ENCODE data around the gene STAT5B.
"Not testable (repeated sequence)": the region's sequence is repeated elsewhere in the genome, so short reads cannot be mapped to it uniquely, and the experiment has no call there.

The STAT5B gene

GRCh38 chr17:42225646-42226045 is 50.5 kb downstream of the STAT5B start:
- no peak for DNase-seq

- DNase-seq = no peak
Observed at GRCh38 chr17:42224651-42225050, 51.5 kb downstream of the STAT5B start.

GRCh38 chr17:42221886-42222745 is 54.1 kb downstream of the STAT5B start:
- peak; percentile 67 for DNase-seq

GRCh38 chr17:42219280-42219679 is 56.9 kb downstream of the STAT5B start:
- not testable (repeated sequence) for DNase-seq

- DNase-seq = no peak
Observed at GRCh38 chr17:42214156-42214555, 62.0 kb downstream of the STAT5B start.

- no peak for DNase-seq
Observed at GRCh38 chr17:42212382-42212781, 63.8 kb downstream of the STAT5B start.

- not testable (repeated sequence) for DNase-seq
Observed at GRCh38 chr17:42211921-42212341, 64.3 kb downstream of the STAT5B start.

- no peak for DNase-seq
Observed at GRCh38 chr17:42210046-42210445, 66.1 kb downstream of the STAT5B start.

GRCh38 chr17:42206153-42206612 is 70.0 kb downstream of the STAT5B start:
- peak; percentile 87 for DNase-seq

GRCh38 chr17:42203354-42203753 is 72.8 kb downstream of the STAT5B start:
- DNase-seq = no peak

- no peak for DNase-seq
Observed at GRCh38 chr17:42202696-42203095, 73.5 kb downstream of the STAT5B start.

GRCh38 chr17:42202159-42202558 is 74.0 kb downstream of the STAT5B start:
- no peak for DNase-seq

- no peak for DNase-seq
Observed at GRCh38 chr17:42201458-42201772, 74.8 kb downstream of the STAT5B start.

GRCh38 chr17:42200706-42201457 is 75.3 kb downstream of the STAT5B start:
- no peak for DNase-seq

GRCh38 chr17:42199416-42200011 is 76.7 kb downstream of the STAT5B start:
- DNase-seq = no peak

GRCh38 chr17:42198897-42199296 is 77.3 kb downstream of the STAT5B start:
- peak; percentile 85 for DNase-seq

GRCh38 chr17:42197564-42198156 is 78.5 kb downstream of the STAT5B start:
- DNase-seq = no peak

GRCh38 chr17:42193969-42194899 is 82.0 kb downstream of the STAT5B start, which contains the start of gene GHDC:
Gene GHDC (minus strand): TSS chr17:42194494. CDS start chr17:42193581, 913 bp downstream.
- DNase-seq = peak; percentile 84

- no peak for DNase-seq
Observed at GRCh38 chr17:42193216-42193968, 82.8 kb downstream of the STAT5B start.

- DNase-seq = peak; percentile 17
Observed at GRCh38 chr17:42192189-42193126, 83.7 kb downstream of the STAT5B start.

All from MV-4-11 (cell line).